H9 (cell line): ENCODE data around the gene DDX1. TPM values are rescaled to one million over a fixed set of nuclear protein-coding genes. Genes with fewer than 3 reads are reported as not detected.

Experiments
- DNase-seq: peaks from one replicate; pipeline ENCODE4 v3.0.0-alpha.2; 2017
- H2AFZ ChIP-seq: one replicate; pipeline ENCODE4 v1.6.1; 2013; ENCODE audit warnings: mild to moderate bottlenecking, low read length, control low read depth, moderate library complexity
- H2AK5ac ChIP-seq: 2 replicates; pipeline ENCODE4 v1.6.1; 2013; ENCODE audit warnings: low read length, control low read depth, mixed read lengths; ENCODE audit not compliant: insufficient read length
- H2BK120ac ChIP-seq: one replicate; pipeline ENCODE4 v1.6.1; 2013; ENCODE audit warnings: low read depth, mild to moderate bottlenecking, low read length, control low read depth, inconsistent platforms; ENCODE audit not compliant: poor library complexity, severe bottlenecking
- H2BK12ac ChIP-seq: 2 replicates; pipeline ENCODE4 v1.6.1; 2013; ENCODE audit warnings: low read length, control low read depth, mixed read lengths, low read depth; ENCODE audit not compliant: insufficient read length
- H2BK15ac ChIP-seq: 2 replicates; pipeline ENCODE4 v1.6.1; 2013; ENCODE audit warnings: low read depth, low read length, control low read depth
- H2BK20ac ChIP-seq: one replicate; pipeline ENCODE4 v1.6.1; 2013; ENCODE audit warnings: low read depth, mild to moderate bottlenecking, low read length, control low read depth, inconsistent platforms; ENCODE audit not compliant: poor library complexity, severe bottlenecking
- H2BK5ac ChIP-seq: 2 replicates; pipeline ENCODE4 v1.6.1; 2013; ENCODE audit warnings: low read length, control low read depth, mixed read lengths; ENCODE audit not compliant: insufficient read length
- H3K14ac ChIP-seq: 2 replicates; pipeline ENCODE4 v1.6.1; 2013; ENCODE audit warnings: low read length, control low read depth; ENCODE audit not compliant: insufficient read depth
- H3K18ac ChIP-seq: 2 replicates; pipeline ENCODE4 v1.6.1; 2013; ENCODE audit warnings: low read depth, mild to moderate bottlenecking, mixed read lengths, low read length, control low read depth; ENCODE audit not compliant: insufficient read length
- H3K23ac ChIP-seq: 2 replicates; pipeline ENCODE4 v1.6.1; 2013; ENCODE audit warnings: low read length, control low read depth, mixed read lengths, low read depth; ENCODE audit not compliant: insufficient read length
- H3K23me2 ChIP-seq: 2 replicates; pipeline ENCODE4 v1.6.1; 2013; ENCODE audit warnings: low read depth, mild to moderate bottlenecking, mixed read lengths, low read length, control low read depth; ENCODE audit not compliant: insufficient read length, poor library complexity, severe bottlenecking
- H3K27ac ChIP-seq: 2 replicates; pipeline ENCODE4 v1.5.1; 2013; ENCODE audit warnings: low read length, control low read depth, mixed read lengths, low read depth; ENCODE audit not compliant: insufficient read length
- H3K27me3 ChIP-seq: 2 replicates; pipeline ENCODE4 v1.6.1; 2013; ENCODE audit warnings: low read length, control low read depth, inconsistent platforms; ENCODE audit not compliant: insufficient read depth
- H3K4ac ChIP-seq: 2 replicates; pipeline ENCODE4 v1.6.1; 2013; ENCODE audit warnings: low read depth, mild to moderate bottlenecking, control low read depth, inconsistent platforms, low read length, moderate library complexity
- H3K4me1 ChIP-seq: 2 replicates; pipeline ENCODE4 v1.6.1; 2013; ENCODE audit warnings: low read length, control low read depth, inconsistent platforms; ENCODE audit not compliant: insufficient read depth
- H3K4me2 ChIP-seq: 2 replicates; pipeline ENCODE4 v1.6.1; 2013; ENCODE audit warnings: low read length, control low read depth, mixed read lengths; ENCODE audit not compliant: insufficient read length, insufficient read depth
- H3K56ac ChIP-seq: 2 replicates; pipeline ENCODE4 v1.6.1; 2013; ENCODE audit warnings: low read depth, mild to moderate bottlenecking, mixed read lengths, low read length, control low read depth; ENCODE audit not compliant: insufficient read length
- H3K79me1 ChIP-seq: 2 replicates; pipeline ENCODE4 v1.6.1; 2013; ENCODE audit warnings: low read depth, mild to moderate bottlenecking, moderate library complexity, low read length, control low read depth, inconsistent platforms; ENCODE audit not compliant: insufficient read depth, poor library complexity, severe bottlenecking
- H3K79me2 ChIP-seq: 2 replicates; pipeline ENCODE4 v1.6.1; 2013; ENCODE audit warnings: low read length, control low read depth, inconsistent platforms; ENCODE audit not compliant: insufficient read depth
- H3K9ac ChIP-seq: 2 replicates; pipeline ENCODE4 v1.6.1; 2013; ENCODE audit warnings: low read length, control low read depth, mixed read lengths; ENCODE audit not compliant: insufficient read length; ENCODE audit errors: extremely low read depth
- H3K9me3 ChIP-seq: one replicate; pipeline ENCODE4 v1.6.1; 2013; ENCODE audit warnings: low read depth, low read length, inconsistent platforms; ENCODE audit not compliant: control insufficient read depth
- H3T11ph ChIP-seq: one replicate; pipeline ENCODE4 v1.6.1; 2013; ENCODE audit warnings: mild to moderate bottlenecking, low read length, control low read depth, inconsistent platforms
- H4K20me1 ChIP-seq: one replicate; pipeline ENCODE4 v1.6.1; 2013; ENCODE audit not compliant: control insufficient read depth, insufficient read length, insufficient read depth
- H4K5ac ChIP-seq: 2 replicates; pipeline ENCODE4 v1.6.1; 2013; ENCODE audit warnings: low read depth, mild to moderate bottlenecking, mixed read lengths, low read length, control low read depth; ENCODE audit not compliant: insufficient read length
- H4K8ac ChIP-seq: replicated peaks from 2 replicates; pipeline ENCODE4 v1.6.1; 2013; ENCODE audit warnings: low read length, control low read depth, mixed read lengths, low read depth; ENCODE audit not compliant: insufficient read length
- H4K91ac ChIP-seq: 2 replicates; pipeline ENCODE4 v1.6.1; 2013; ENCODE audit warnings: low read depth, mild to moderate bottlenecking, moderate library complexity, mixed read lengths, low read length, control low read depth; ENCODE audit not compliant: insufficient read length
- H3K27ac Mint-ChIP-seq, 3 experiments: 2 replicates in 2 of 3; 3 replicates in 1 of 3; pipeline ENCODE4 v1.8.0; 2020 to 2021; ENCODE audit warnings: mixed read lengths in 3 of 3, mild to moderate bottlenecking in 1 of 3, moderate library complexity in 1 of 3
- H3K27me3 Mint-ChIP-seq: 2 replicates; pipeline ENCODE4 v1.8.0; 2021; ENCODE audit warnings: low read depth, mild to moderate bottlenecking, moderate library complexity, mixed read lengths
- H3K36me3 Mint-ChIP-seq, 3 experiments: 2 replicates in 2 of 3; 3 replicates in 1 of 3; pipeline ENCODE4 v1.8.0; 2020 to 2021; ENCODE audit warnings: low read depth in 3 of 3, mixed read lengths in 3 of 3; ENCODE audit not compliant: insufficient read depth in 1 of 3
- H3K4me1 Mint-ChIP-seq, 2 experiments: 2 replicates each; pipeline ENCODE4 v1.8.0; 2020; ENCODE audit warnings: mixed read lengths in 2 of 2
- H3K4me3 Mint-ChIP-seq, 2 experiments: 2 replicates in 1 of 2; 3 replicates in 1 of 2; pipeline ENCODE4 v1.8.0; 2020 to 2021; ENCODE audit warnings: mild to moderate bottlenecking in 2 of 2, mixed read lengths in 2 of 2, moderate library complexity in 1 of 2
- H3K9me3 Mint-ChIP-seq, 2 experiments: 2 replicates in 1 of 2; 3 replicates in 1 of 2; pipeline ENCODE4 v1.8.0; 2020; ENCODE audit warnings: mild to moderate bottlenecking in 2 of 2, mixed read lengths in 2 of 2, moderate library complexity in 1 of 2
- WGBS: extraction: QIAGEN DNeasy Blood & Tissue Kit; methylation state at CpG from one replicate; pipeline ENCODE4 v1.1.7; 2013; ENCODE audit warnings: missing lambda C conversion rate, low lambda C conversion rate, mixed read lengths; ENCODE audit not compliant: insufficient read length; ENCODE audit errors: extremely low coverage; 5-methylcytosine and 5-hydroxymethylcytosine counted together
- total RNA-seq: library from RNA; stranded (reverse); gene quantifications from 2 replicates; pipeline ENCODE4 v1.2.1, GENCODE V29; 2021
- TF ChIP-seq, protein P1 (sequence below): fragments of 200-600 bp; sonication (generic); conservative IDR thresholded peaks from 3 replicates; pipeline ENCODE4 v1.8.0; 2021; ENCODE audit warnings: antibody characterized with exemption, mild to moderate bottlenecking

Gene DDX1
- total RNA-seq, 1 experiment from 2014 or later = 120 TPM

GRCh38 chr2:15665067-15665942, 73.6 kb downstream of the DDX1 start:
- peak; percentile 51 for DNase-seq
- H3K27me3 ChIP-seq = no peaks in the 10 kb centered on the region
- no peak overlapping the region for H3K4ac ChIP-seq
- no peak overlapping the region for H3K4me3 Mint-ChIP-seq
- TF ChIP-seq, protein P1, sequence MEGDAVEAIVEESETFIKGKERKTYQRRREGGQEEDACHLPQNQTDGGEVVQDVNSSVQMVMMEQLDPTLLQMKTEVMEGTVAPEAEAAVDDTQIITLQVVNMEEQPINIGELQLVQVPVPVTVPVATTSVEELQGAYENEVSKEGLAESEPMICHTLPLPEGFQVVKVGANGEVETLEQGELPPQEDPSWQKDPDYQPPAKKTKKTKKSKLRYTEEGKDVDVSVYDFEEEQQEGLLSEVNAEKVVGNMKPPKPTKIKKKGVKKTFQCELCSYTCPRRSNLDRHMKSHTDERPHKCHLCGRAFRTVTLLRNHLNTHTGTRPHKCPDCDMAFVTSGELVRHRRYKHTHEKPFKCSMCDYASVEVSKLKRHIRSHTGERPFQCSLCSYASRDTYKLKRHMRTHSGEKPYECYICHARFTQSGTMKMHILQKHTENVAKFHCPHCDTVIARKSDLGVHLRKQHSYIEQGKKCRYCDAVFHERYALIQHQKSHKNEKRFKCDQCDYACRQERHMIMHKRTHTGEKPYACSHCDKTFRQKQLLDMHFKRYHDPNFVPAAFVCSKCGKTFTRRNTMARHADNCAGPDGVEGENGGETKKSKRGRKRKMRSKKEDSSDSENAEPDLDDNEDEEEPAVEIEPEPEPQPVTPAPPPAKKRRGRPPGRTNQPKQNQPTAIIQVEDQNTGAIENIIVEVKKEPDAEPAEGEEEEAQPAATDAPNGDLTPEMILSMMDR = peak; percentile 47
- no CpG with 5 or more reads among the region's 22 CpGs for WGBS
- no peak overlapping the region for H4K5ac ChIP-seq
- no peak overlapping the region for H3K14ac ChIP-seq
- H2AK5ac ChIP-seq = no peak overlapping the region
- no peak overlapping the region for H2AFZ ChIP-seq
- peaks cover 10 to 17% of the 10 kb centered on the region in 2 experiments for H3K4me1 Mint-ChIP-seq
- no peak overlapping the region for H3K9ac ChIP-seq
- H2BK12ac ChIP-seq = no peak overlapping the region
- H3K4me1 ChIP-seq = no peaks in the 10 kb centered on the region; the same call in 1 of the 2 replicates
- peaks cover 0 to 1% (median 0%) of the 10 kb centered on the region in 3 experiments; a peak in 1 of 7 replicates for H3K36me3 Mint-ChIP-seq
- H3K9me3 ChIP-seq = no peaks in the 10 kb centered on the region
- no peaks in the 10 kb centered on the region for H3K23me2 ChIP-seq
- H3K18ac ChIP-seq = no peak overlapping the region
- H4K20me1 ChIP-seq = no peaks in the 10 kb centered on the region
- H3K23ac ChIP-seq = no peak overlapping the region
- no peak overlapping the region for H2BK15ac ChIP-seq
- no peak overlapping the region for H3K27ac ChIP-seq
- H3K9me3 Mint-ChIP-seq = peaks cover 0 to 2% of the 10 kb centered on the region in 2 experiments; a peak in 3 of 5 replicates
- no peak overlapping the region for H2BK5ac ChIP-seq
- H3K56ac ChIP-seq = no peak overlapping the region
- H3K79me1 ChIP-seq = no peaks in the 10 kb centered on the region
- no peak overlapping the region for H2BK120ac ChIP-seq
- H3K79me2 ChIP-seq = no peaks in the 10 kb centered on the region
- no peak overlapping the region for H2BK20ac ChIP-seq
- H4K8ac ChIP-seq = no peak overlapping the region
- H4K91ac ChIP-seq = no peak overlapping the region
- H3T11ph ChIP-seq = no peak overlapping the region
- no peak overlapping the region for H3K27ac Mint-ChIP-seq
- peaks cover 2% of the 10 kb centered on the region; the same call in 1 of the 2 replicates for H3K27me3 Mint-ChIP-seq
- H3K4me2 ChIP-seq = no peak overlapping the region
